NOMO-1 treated with DMSO at 0.1 percent for 48 hours (cell line): ENCODE measurements around the gene ADAM15.

ENCODE experiments used
- DNase-seq: peaks from one replicate; lab custom pipeline; 2025; ENCODE audit not compliant: unreplicated experiment; lab: John Stamatoyannopoulos, UW

ADAM15 gene

GRCh38 chr1:155011437-155012025 is 39.6 kb upstream of the ADAM15 start:
- DNase-seq, result no peak

- no peak for DNase-seq
Measured at GRCh38 chr1:155012026-155012546, 39.0 kb upstream of the ADAM15 start.

- DNase-seq, result no peak
Measured at GRCh38 chr1:155012776-155013602, 38.1 kb upstream of the ADAM15 start.

GRCh38 chr1:155013632-155014031 is 37.5 kb upstream of the ADAM15 start:
- no peak for DNase-seq

- DNase-seq, result no peak
Measured at GRCh38 chr1:155014709-155015508, 36.2 kb upstream of the ADAM15 start.

GRCh38 chr1:155015527-155016230 is 35.4 kb upstream of the ADAM15 start:
- DNase-seq, result no peak

GRCh38 chr1:155016231-155016831 is 34.8 kb upstream of the ADAM15 start:
- DNase-seq, result no peak

- DNase-seq, result peak; percentile 84
Measured at GRCh38 chr1:155017041-155017945, 33.8 kb upstream of the ADAM15 start.

- no peak for DNase-seq
Measured at GRCh38 chr1:155017946-155018316, 33.2 kb upstream of the ADAM15 start.

GRCh38 chr1:155018617-155019348 is 32.3 kb upstream of the ADAM15 start:
- DNase-seq, result no peak

GRCh38 chr1:155019377-155020245 is 31.5 kb upstream of the ADAM15 start:
- no peak for DNase-seq

GRCh38 chr1:155022136-155022926 is 28.8 kb upstream of the ADAM15 start:
- no peak for DNase-seq

- no peak for DNase-seq
Measured at GRCh38 chr1:155022927-155023236, 28.2 kb upstream of the ADAM15 start.

- no peak for DNase-seq
Measured at GRCh38 chr1:155023627-155024026, 27.5 kb upstream of the ADAM15 start.

- no peak for DNase-seq
Measured at GRCh38 chr1:155024315-155024714, 26.8 kb upstream of the ADAM15 start.

- DNase-seq, result no peak
Measured at GRCh38 chr1:155026154-155026553, 25.0 kb upstream of the ADAM15 start.

- DNase-seq, result no peak
Measured at GRCh38 chr1:155026588-155026987, 24.5 kb upstream of the ADAM15 start.
